Muscle layer of duodenum (tissue), 2 donors: ENCODE measurements around the gene SNF8.

ENCODE experiments used
- H3K27ac ChIP-seq: one replicate; pipeline ENCODE4 v1.7.0; 2013; ENCODE audit warnings: mild to moderate bottlenecking, low read length
- H3K27me3 ChIP-seq: one replicate; pipeline ENCODE4 v1.7.0; 2013; ENCODE audit warnings: low read depth, mild to moderate bottlenecking, control low read depth, low read length
- H3K36me3 ChIP-seq, 2 donors: one replicate each; pipeline ENCODE4 v1.7.0; 2013; ENCODE audit warnings: low read length in 2 of 2, control low read depth in 1 of 2, mild to moderate bottlenecking in 1 of 2; ENCODE audit not compliant: insufficient read depth in 2 of 2, control insufficient read depth in 1 of 2
- H3K4me1 ChIP-seq, 2 donors: one replicate each; pipeline ENCODE4 v1.7.0; 2013; ENCODE audit warnings: low read length in 2 of 2, mild to moderate bottlenecking in 2 of 2, control low read depth in 1 of 2, moderate library complexity in 1 of 2; ENCODE audit not compliant: insufficient read depth in 2 of 2, control insufficient read depth in 1 of 2
- H3K4me3 ChIP-seq, 2 donors: one replicate each; pipeline ENCODE4 v1.7.0; 2013; ENCODE audit warnings: low read length in 2 of 2, low read depth in 1 of 2, mild to moderate bottlenecking in 1 of 2
- H3K9me3 ChIP-seq, 2 donors: one replicate each; pipeline ENCODE4 v1.7.0; 2013; ENCODE audit warnings: low read length in 2 of 2, control low read depth in 1 of 2, mild to moderate bottlenecking in 1 of 2; ENCODE audit not compliant: control insufficient read depth in 1 of 2
- donor health status: healthy.

SNF8 gene

GRCh38 chr17:48928876-48929811 lies 15.5 kb downstream of the SNF8 start:
- Histone ChIP-seq H3K4me3 (no peak overlapping the region), H3K27me3 (no peaks in the 10 kb centered on the region), H3K9me3 (no peaks in the 10 kb centered on the region), H3K36me3 (peaks cover 72 to 89% of the 10 kb centered on the region in 2 donors), H3K4me1 (no peaks in the 10 kb centered on the region), H3K27ac (no peak overlapping the region)

GRCh38 chr17:48927978-48928745 lies 16.5 kb downstream of the SNF8 start:
- Histone ChIP-seq H3K4me1 (no peaks in the 10 kb centered on the region), H3K9me3 (no peaks in the 10 kb centered on the region), H3K36me3 (peaks cover 71 to 88% of the 10 kb centered on the region in 2 donors), H3K27ac (no peak overlapping the region), H3K4me3 (no peak overlapping the region), H3K27me3 (no peaks in the 10 kb centered on the region)

DNA sequence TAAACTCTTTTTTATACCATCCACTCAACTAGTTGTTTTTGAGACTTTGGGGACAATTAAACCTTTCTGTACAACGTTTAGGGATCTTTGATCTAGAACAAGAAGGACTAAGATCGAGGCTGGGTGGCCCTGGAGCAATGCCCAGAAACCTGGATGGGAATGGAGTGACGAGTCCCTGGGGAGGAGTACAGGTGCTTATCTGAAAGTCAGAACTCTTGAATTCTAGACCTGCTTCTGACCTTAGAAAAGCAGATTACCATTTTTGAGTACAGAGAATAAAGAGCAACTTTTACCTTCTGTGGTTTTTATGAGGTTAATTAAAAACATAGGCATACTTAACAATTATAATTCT lies 18.7 kb downstream of the SNF8 start:
- Histone ChIP-seq H3K4me3 (no peak overlapping the region), H3K9me3 (no peaks in the 10 kb centered on the region), H3K4me1 (no peaks in the 10 kb centered on the region), H3K36me3 (peaks cover 68 to 91% of the 10 kb centered on the region in 2 donors), H3K27ac (no peak overlapping the region), H3K27me3 (no peaks in the 10 kb centered on the region)

GRCh38 chr17:48925251-48925990 lies 19.2 kb downstream of the SNF8 start:
- peaks cover 70 to 91% of the 10 kb centered on the region in 2 donors for H3K36me3 ChIP-seq
- H3K4me1 ChIP-seq: no peaks in the 10 kb centered on the region
- no peak overlapping the region for H3K4me3 ChIP-seq
- no peaks in the 10 kb centered on the region for H3K9me3 ChIP-seq
- no peaks in the 10 kb centered on the region for H3K27me3 ChIP-seq
- no peak overlapping the region for H3K27ac ChIP-seq

DNA sequence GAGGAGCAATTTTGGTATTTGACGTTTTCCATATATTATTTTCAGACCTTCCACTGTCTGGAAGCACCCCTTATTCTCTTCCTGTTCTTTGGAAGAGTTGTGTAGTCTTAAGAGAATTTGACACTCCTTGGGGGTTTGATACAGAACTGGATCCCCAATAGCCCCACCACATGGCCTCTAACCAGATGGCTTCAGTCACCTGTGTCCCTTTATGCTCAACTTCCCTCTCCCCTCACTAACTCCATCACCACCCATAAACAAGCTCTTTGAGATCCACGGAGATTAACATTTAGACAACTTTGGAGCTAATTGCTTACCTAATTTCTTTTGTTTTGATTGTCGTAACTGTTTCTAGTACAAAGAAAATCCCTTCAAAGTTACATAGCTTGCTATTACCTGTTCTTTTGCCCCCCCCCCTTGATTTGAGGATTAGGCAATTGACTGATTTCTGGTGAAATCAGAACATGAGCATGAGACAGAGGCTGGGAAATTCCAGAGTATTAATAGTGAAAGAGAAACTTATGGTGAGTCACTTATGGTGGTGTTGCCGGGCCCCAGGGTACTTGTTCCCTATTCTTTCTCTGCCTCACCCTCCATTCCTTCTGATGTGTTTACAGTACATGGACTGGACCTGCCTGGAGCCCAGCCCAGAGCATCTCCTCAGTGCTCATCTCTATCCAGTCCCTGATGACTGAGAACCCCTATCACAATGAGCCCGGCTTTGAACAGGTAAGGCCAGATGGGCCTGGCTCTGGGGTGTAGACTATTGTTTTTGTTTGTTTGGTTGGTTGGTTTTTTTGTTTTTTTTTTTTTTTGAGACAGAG lies 29.0 kb downstream of the SNF8 start:
- Histone ChIP-seq H3K27ac (peak overlapping the region; percentile 79), H3K27me3 (no peaks in the 10 kb centered on the region), H3K9me3 (no peaks in the 10 kb centered on the region), H3K4me3 (no peak overlapping the region), H3K4me1 (peaks cover 4 to 28% of the 10 kb centered on the region in 2 donors), H3K36me3 (peaks cover 31 to 51% of the 10 kb centered on the region in 2 donors)

GRCh38 chr17:48912476-48912875 lies 32.2 kb downstream of the SNF8 start:
- Histone ChIP-seq H3K27ac (no peak overlapping the region), H3K4me1 (peaks cover 12 to 50% of the 10 kb centered on the region in 2 donors)

GRCh38 chr17:48910370-48910769 lies 34.3 kb downstream of the SNF8 start:
- Histone ChIP-seq H3K4me1 (peaks cover 9 to 47% of the 10 kb centered on the region in 2 donors), H3K27me3 (no peaks in the 10 kb centered on the region), H3K27ac (no peak overlapping the region), H3K9me3 (no peaks in the 10 kb centered on the region), H3K36me3 (peaks cover 14 to 21% of the 10 kb centered on the region in 2 donors), H3K4me3 (peak overlapping the region in 1 of 2 donors; percentile 75)

More at GRCh38 chr17:48912476-48912875, 32.2 kb downstream of the SNF8 start:
- Histone ChIP-seq H3K36me3 (peaks cover 22 to 23% of the 10 kb centered on the region in 2 donors), H3K27me3 (no peaks in the 10 kb centered on the region), H3K9me3 (no peaks in the 10 kb centered on the region), H3K4me3 (no peak overlapping the region)

- Histone ChIP-seq H3K9me3 (no peaks in the 10 kb centered on the region), H3K27ac (peak overlapping the region; percentile 77), H3K36me3 (peaks cover 14 to 17% of the 10 kb centered on the region in 2 donors), H3K4me1 (peaks cover 8 to 41% of the 10 kb centered on the region in 2 donors), H3K4me3 (peak overlapping the region; percentile 75 to 79), H3K27me3 (no peaks in the 10 kb centered on the region)
Measured at GRCh38 chr17:48909783-48910182, 34.9 kb downstream of the SNF8 start.

- Histone ChIP-seq H3K27me3 (no peaks in the 10 kb centered on the region), H3K27ac (peak overlapping the region; percentile 77), H3K9me3 (no peaks in the 10 kb centered on the region), H3K36me3 (peaks cover 14 to 17% of the 10 kb centered on the region in 2 donors), H3K4me1 (peaks cover 8 to 38% of the 10 kb centered on the region in 2 donors), H3K4me3 (peak overlapping the region; percentile 75 to 79)
Measured at GRCh38 chr17:48908853-48909394, 35.7 kb downstream of the SNF8 start.
